ENCODE data around the gene FASTK.
"Not testable (repeated sequence)": the region's sequence is repeated elsewhere in the genome, so short reads cannot be mapped to it uniquely, and the experiment has no call there.

The FASTK gene

GRCh38 chr7:151031011-151031410 lies 49.6 kb downstream of the FASTK start:
- no peaks in the 10 kb centered on the region for H3K9me3 ChIP-seq (ENCODE audit: low read length)
- no peak overlapping the region for H2AFZ ChIP-seq (ENCODE audit: low read depth, low read length)
- no peaks in the 10 kb centered on the region for H3K27me3 ChIP-seq (ENCODE audit: insufficient read depth, low read length)
- H3K4me3 ChIP-seq (ENCODE audit: low read length) = no peak overlapping the region
- H3K4me1 ChIP-seq (ENCODE audit: insufficient read depth, low read length) = peaks cover 11% of the 10 kb centered on the region
- H3K36me3 ChIP-seq (ENCODE audit: insufficient read depth, low read length) = peaks cover 9% of the 10 kb centered on the region

DNA sequence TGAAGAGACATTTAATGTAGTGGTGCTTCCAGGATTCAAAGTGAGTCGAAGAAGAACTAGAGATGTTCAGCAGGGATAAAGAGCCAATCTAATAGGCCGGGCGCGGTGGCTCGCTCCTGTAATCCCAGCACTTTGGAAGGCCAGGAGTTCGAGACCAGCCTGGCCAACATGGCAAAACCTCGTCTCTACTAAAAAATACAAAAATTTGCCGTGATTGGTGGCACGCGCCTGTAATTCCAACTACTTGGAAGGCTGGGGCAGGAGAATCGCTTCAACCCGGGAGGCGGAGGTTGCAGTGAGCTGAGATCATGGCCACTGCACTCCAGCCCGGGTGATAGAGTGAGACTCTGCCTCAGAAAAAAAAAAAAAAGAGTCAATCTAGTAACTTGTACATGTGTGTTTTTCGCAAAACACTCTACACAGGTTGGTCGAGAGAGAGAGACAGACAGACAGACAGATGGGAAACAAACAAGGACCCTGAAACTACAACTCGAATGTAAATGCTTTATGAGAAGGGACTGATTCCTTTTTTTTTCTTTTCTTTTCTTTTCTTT lies 51.6 kb downstream of the FASTK start:
- H3K4me3 ChIP-seq (ENCODE audit: low read length) = peak overlapping the region; percentile 79
- H3K9me3 ChIP-seq (ENCODE audit: low read length) = no peaks in the 10 kb centered on the region

GRCh38 chr7:151028131-151028947 lies 52.3 kb downstream of the FASTK start, which contains the start of gene ABCB8:
Gene ABCB8 (plus strand): TSS chr7:151028450. CDS start chr7:151028516, 66 bp downstream.
- H2AFZ ChIP-seq (ENCODE audit: low read depth, low read length) = peak within 1 kb of the TSS; percentile 65
- H3K4me3 ChIP-seq (ENCODE audit: low read length) = peak within 1 kb of the TSS; percentile 79

More for the DNA sequence above, 51.6 kb downstream of the FASTK start:
- Histone ChIP-seq H2AFZ (ENCODE audit: low read depth, low read length) (peak overlapping the region; percentile 61), H3K36me3 (ENCODE audit: insufficient read depth, low read length) (no peaks in the 10 kb centered on the region), H3K27me3 (ENCODE audit: insufficient read depth, low read length) (no peaks in the 10 kb centered on the region), H3K4me1 (ENCODE audit: insufficient read depth, low read length) (peaks cover 11% of the 10 kb centered on the region)

DNA sequence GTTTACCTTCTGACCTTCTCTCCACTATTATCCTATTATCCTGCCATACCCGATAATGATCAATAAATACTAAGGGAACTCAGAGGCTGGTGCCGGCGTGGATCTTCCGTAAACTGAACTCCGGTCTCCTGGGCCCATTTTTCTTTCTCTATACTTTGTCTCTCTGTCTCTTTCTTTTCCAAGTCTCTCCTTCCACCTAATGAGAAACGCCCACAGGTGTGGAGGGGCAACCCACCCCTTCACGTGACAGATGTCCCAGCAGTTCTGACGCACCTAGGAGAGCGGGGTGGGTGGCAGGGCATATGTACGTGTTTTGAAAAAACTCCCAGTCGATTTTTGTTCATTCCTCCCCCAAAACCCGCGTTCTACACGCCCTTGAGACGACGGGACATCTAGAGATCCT lies 52.9 kb downstream of the FASTK start:
- H3K9me3 ChIP-seq (ENCODE audit: low read length); H3K36me3 ChIP-seq (ENCODE audit: insufficient read depth, low read length); H3K27me3 ChIP-seq (ENCODE audit: insufficient read depth, low read length): not testable (repeated sequence)
- Histone ChIP-seq H3K4me1 (ENCODE audit: insufficient read depth, low read length) (peaks cover 11% of the 10 kb centered on the region), H2AFZ (ENCODE audit: low read depth, low read length) (peak overlapping the region; percentile 65), H3K4me3 (ENCODE audit: low read length) (peak overlapping the region; percentile 79)

More at GRCh38 chr7:151028131-151028947, 52.3 kb downstream of the FASTK start, which contains the start of gene ABCB8:
- Histone ChIP-seq H3K4me1 (ENCODE audit: insufficient read depth, low read length) (peaks cover 11% of the 10 kb centered on the region), H3K36me3 (ENCODE audit: insufficient read depth, low read length) (no peaks in the 10 kb centered on the region), H3K9me3 (ENCODE audit: low read length) (no peaks in the 10 kb centered on the region), H3K27me3 (ENCODE audit: insufficient read depth, low read length) (no peaks in the 10 kb centered on the region)

- not testable (repeated sequence) for H2AFZ ChIP-seq (ENCODE audit: low read depth, low read length); H3K36me3 ChIP-seq (ENCODE audit: insufficient read depth, low read length)
Observed at GRCh38 chr7:151026771-151027727, 53.6 kb downstream of the FASTK start.

More at GRCh38 chr7:151026771-151027727, 53.6 kb downstream of the FASTK start:
- H3K27me3 ChIP-seq (ENCODE audit: insufficient read depth, low read length); H3K9me3 ChIP-seq (ENCODE audit: low read length): not testable (repeated sequence)
- Histone ChIP-seq H3K4me3 (ENCODE audit: low read length) (peak overlapping the region; percentile 79), H3K4me1 (ENCODE audit: insufficient read depth, low read length) (peaks cover 11% of the 10 kb centered on the region)

All from neuron (in vitro differentiated cells).